GM19035 (cell line): ENCODE results near the gene C3orf33.
"Not testable (repeated sequence)": the region's sequence is repeated elsewhere in the genome, so short reads cannot be mapped to it uniquely, and the experiment has no call there.

Experiments
- ATAC-seq: cut with Tn5 transposase; IDR thresholded peaks from one replicate; pipeline ENCODE4 v1.9.1; 2021; ENCODE audit not compliant: unreplicated experiment

Gene C3orf33

GRCh38 chr3:155805802-155806618, at the start of gene C3orf33:
C3orf33 (minus strand) TSS chr3:155806278; CDS start chr3:155806252, 26 bp downstream.
- peak; percentile 96 for ATAC-seq

GRCh38 chr3:155854141-155854940, 48.3 kb upstream of the C3orf33 start, which contains the start of gene SLC33A1:
SLC33A1 (minus strand) TSS chr3:155854427; CDS start chr3:155853997, 430 bp downstream.
- peak; percentile 92 for ATAC-seq

- peak; percentile 11 for ATAC-seq
Measured at GRCh38 chr3:155853214-155854140, 47.4 kb upstream of the C3orf33 start.

- no peak for ATAC-seq
Measured at GRCh38 chr3:155852341-155852740, 46.3 kb upstream of the C3orf33 start.

GRCh38 chr3:155849404-155849803, 43.3 kb upstream of the C3orf33 start:
- not testable (repeated sequence) for ATAC-seq

- ATAC-seq, result no peak
Measured at GRCh38 chr3:155847993-155848392, 41.9 kb upstream of the C3orf33 start.

GRCh38 chr3:155846119-155846518, 40.0 kb upstream of the C3orf33 start:
- ATAC-seq, result no peak

- ATAC-seq, result no peak
Measured at GRCh38 chr3:155843569-155843968, 37.5 kb upstream of the C3orf33 start.

GRCh38 chr3:155835341-155836071, 29.4 kb upstream of the C3orf33 start:
- ATAC-seq, result no peak

- not testable (repeated sequence) for ATAC-seq
Measured at GRCh38 chr3:155828490-155829098, 22.5 kb upstream of the C3orf33 start.

GRCh38 chr3:155815030-155815545, 9.0 kb upstream of the C3orf33 start:
- ATAC-seq, result no peak

- ATAC-seq, result not testable (repeated sequence)
Measured at GRCh38 chr3:155813224-155813623, 7.1 kb upstream of the C3orf33 start.

GRCh38 chr3:155809181-155809580, 3.1 kb upstream of the C3orf33 start:
- ATAC-seq, result no peak

GRCh38 chr3:155807823-155808222, 1.7 kb upstream of the C3orf33 start:
- ATAC-seq, result no peak

- peak; percentile 41 for ATAC-seq
Measured at GRCh38 chr3:155805204-155805801, 775 bp downstream of the C3orf33 start.

- no peak for ATAC-seq
Measured at GRCh38 chr3:155804323-155804722, 1.8 kb downstream of the C3orf33 start.

GRCh38 chr3:155792532-155792931, 13.5 kb downstream of the C3orf33 start:
- no peak for ATAC-seq

- ATAC-seq, result no peak
Measured at GRCh38 chr3:155791190-155791589, 14.9 kb downstream of the C3orf33 start.
